Psoas muscle (tissue), 8 donors: ENCODE data around the gene RPRD1B. TPM values are rescaled to one million over a fixed set of nuclear protein-coding genes. Genes with fewer than 3 reads are reported as not detected.

Source experiments
- ATAC-seq, 4 donors: fragments of 200-7000 bp; cut with Tn5 transposase; one replicate each; pipeline ENCODE4 v1.9.1; 2020; ENCODE audit warnings: moderate library complexity in 3 of 4, mild to moderate bottlenecking in 2 of 4
- DNase-seq, 2 donors: peaks; one replicate each; pipeline ENCODE4 v3.0.0-alpha.2; 2020
- H3K27ac ChIP-seq: fragments of 200-600 bp; one replicate; pipeline ENCODE4 v1.8.0; 2022
- H3K27me3 ChIP-seq, 3 donors: fragments of 200-600 bp in 1 of 3; one replicate each; pipeline versions ENCODE4 v1.6.1 to v1.8.0; 2013 to 2022; ENCODE audit warnings: low read length in 2 of 3, mild to moderate bottlenecking in 2 of 3, moderate library complexity in 1 of 3; ENCODE audit not compliant: insufficient read depth in 3 of 3
- H3K36me3 ChIP-seq, 2 donors: fragments of 200-600 bp in 1 of 2; one replicate each; pipeline versions ENCODE4 v1.6.1 to v1.8.0; 2013 to 2022; ENCODE audit warnings: low read depth in 1 of 2, mild to moderate bottlenecking in 1 of 2, moderate library complexity in 1 of 2; ENCODE audit not compliant: insufficient read depth in 1 of 2
- H3K4me1 ChIP-seq: fragments of 200-600 bp; one replicate; pipeline ENCODE4 v1.8.0; 2022
- H3K4me3 ChIP-seq: fragments of 200-600 bp; one replicate; pipeline ENCODE4 v1.8.0; 2022; ENCODE audit warnings: mild to moderate bottlenecking
- H3K9me3 ChIP-seq: fragments of 200-600 bp; one replicate; pipeline ENCODE4 v1.8.0; 2022
- WGBS, 3 donors: extraction: QIAGEN DNeasy Blood & Tissue Kit; methylation state at CpG; one replicate each; pipeline versions ENCODE4 v1.1.6 to v1.1.7; 2013; 5-methylcytosine and 5-hydroxymethylcytosine counted together
- intact Hi-C, 2 donors: fragments of 100-400 bp; cut with DNase I; formaldehyde crosslinking; loops; one replicate each; pipeline versions ENCODE4 v1.11.0 to v1.14.2; 2022
- polyA plus RNA-seq, 3 donors: library from polyadenylated mRNA; stranded (reverse); fragments of 200-250 nt; gene quantifications; one replicate each; pipeline ENCODE4 v1.2.3, GENCODE V29; 2013
- total RNA-seq, 4 donors: library from RNA; stranded (reverse); fragmentation: NEBNext Ultra II Directional in 2 of 4; extraction: Animal tissue kit (Norgen Biotek cat#: 25700) in 2 of 4; gene quantifications; one replicate each; pipeline versions ENCODE4 v1.2.1 to v1.2.4, GENCODE V29; 2021 to 2023
- TF ChIP-seq, protein P1 (sequence below): fragments of 200-600 bp; IDR thresholded peaks from one replicate; pipeline ENCODE4 v1.8.0; 2022; ENCODE audit warnings: antibody characterized with exemption
- donor health status: healthy with polysubstance abuse.
- donor health status: DM: no; HTN: no; CAD: no; lungs with moderate emphysema.
- donor health status: Bipolar disorder and iron deficiency.
- donor health status: healthy.
- donor health status: DM: yes; HTN: yes; CAD: no.
- donor health status: DM: no; HTN: no; CAD: no.
- donor health status: DM: no; HTN: no; CAD: no.
- donor health status: DM: yes; HTN: yes; CAD: no.

RPRD1B gene
- total and polyA plus RNA-seq, 7 donors: 14.0 to 55.7 (median 32.7) TPM

- Histone ChIP-seq H3K27me3 (no peaks in the 10 kb centered on the region), H3K9me3 (no peaks in the 10 kb centered on the region), H3K36me3 (peaks cover 18 to 100% of the 10 kb centered on the region in 2 donors), H3K4me3 (no peak overlapping the region), H3K4me1 (peaks cover 9% of the 10 kb centered on the region), H3K27ac (no peak overlapping the region)
- TF ChIP-seq, protein P1, sequence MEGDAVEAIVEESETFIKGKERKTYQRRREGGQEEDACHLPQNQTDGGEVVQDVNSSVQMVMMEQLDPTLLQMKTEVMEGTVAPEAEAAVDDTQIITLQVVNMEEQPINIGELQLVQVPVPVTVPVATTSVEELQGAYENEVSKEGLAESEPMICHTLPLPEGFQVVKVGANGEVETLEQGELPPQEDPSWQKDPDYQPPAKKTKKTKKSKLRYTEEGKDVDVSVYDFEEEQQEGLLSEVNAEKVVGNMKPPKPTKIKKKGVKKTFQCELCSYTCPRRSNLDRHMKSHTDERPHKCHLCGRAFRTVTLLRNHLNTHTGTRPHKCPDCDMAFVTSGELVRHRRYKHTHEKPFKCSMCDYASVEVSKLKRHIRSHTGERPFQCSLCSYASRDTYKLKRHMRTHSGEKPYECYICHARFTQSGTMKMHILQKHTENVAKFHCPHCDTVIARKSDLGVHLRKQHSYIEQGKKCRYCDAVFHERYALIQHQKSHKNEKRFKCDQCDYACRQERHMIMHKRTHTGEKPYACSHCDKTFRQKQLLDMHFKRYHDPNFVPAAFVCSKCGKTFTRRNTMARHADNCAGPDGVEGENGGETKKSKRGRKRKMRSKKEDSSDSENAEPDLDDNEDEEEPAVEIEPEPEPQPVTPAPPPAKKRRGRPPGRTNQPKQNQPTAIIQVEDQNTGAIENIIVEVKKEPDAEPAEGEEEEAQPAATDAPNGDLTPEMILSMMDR: no peak
- 95 to 96% (median 95%) methylated on average over 13 of the region's 13 CpGs for WGBS, 3 donors
- intact Hi-C loops: no loop called here
- DNase-seq (no peak), ATAC-seq (no peak)
Observed at GRCh38 chr20:38000293-38000692, 33.3 kb upstream of the RPRD1B start.

DNA sequence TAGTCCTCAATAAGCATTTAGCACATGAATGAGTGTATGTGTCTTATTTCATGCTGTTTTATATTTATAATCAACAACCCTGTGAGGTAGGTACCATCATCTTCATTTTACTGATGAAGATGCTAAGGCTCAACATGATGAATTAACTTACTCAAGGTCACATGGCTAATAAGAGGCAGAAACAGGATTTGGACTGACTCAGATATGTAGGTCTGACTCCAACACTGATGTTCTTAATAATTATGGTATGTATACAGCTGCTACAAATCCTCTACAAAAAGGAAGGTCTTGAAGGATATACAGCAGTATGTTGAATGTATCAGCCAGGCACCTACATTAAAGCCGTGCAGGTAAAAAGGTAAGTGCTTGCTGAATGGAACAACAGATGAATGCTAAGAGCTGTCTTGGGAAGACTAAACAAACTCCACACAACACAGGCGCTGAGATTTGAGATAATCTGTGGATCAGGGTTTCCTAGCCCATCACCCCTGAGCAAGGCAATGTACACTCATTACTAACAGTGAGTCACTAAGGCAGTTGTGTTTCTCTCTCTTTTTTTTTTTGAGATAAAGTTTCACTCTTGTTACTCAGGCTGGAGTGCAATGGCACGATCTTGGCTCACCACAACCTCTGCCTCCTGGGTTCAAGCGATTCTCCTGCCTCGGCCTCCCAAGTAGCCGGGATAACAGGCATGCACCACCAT is 32.2 kb upstream of the RPRD1B start:
- 90 to 98% (median 94%) methylated on average over 6 of the region's 6 CpGs for WGBS, 3 donors

DNA sequence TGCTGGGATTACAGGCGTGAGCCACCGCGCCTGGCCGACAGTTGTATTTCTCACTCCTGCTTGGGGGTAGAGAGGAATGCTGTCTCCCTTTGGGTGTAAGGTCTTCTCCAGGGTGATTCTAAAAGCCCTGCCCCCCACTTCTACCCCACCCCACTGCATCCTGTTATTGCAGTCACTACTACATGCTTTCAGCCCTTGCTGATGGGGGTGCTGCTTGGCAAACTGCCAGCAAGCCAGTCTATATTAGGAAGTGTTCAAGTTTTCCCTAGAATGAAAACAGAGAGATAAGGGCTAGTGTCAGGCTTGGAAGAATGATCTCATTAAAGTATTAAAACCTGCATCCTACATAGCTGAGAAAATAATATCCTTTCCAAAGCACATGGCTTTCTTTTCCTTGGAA is 31.6 kb upstream of the RPRD1B start:
- WGBS, 3 donors: 95 to 100% (median 98%) methylated on average over 4 of the region's 4 CpGs
- H3K4me1 ChIP-seq: no peaks in the 10 kb centered on the region
- TF ChIP-seq, protein P1: no peak
- H3K4me3 ChIP-seq: no peak overlapping the region
- intact Hi-C loops: no loop called here
- H3K36me3 ChIP-seq: peaks cover 14 to 86% of the 10 kb centered on the region in 2 donors
- DNase-seq: no peak
- ATAC-seq: peak in 1 of 4 donors; percentile 24
- H3K9me3 ChIP-seq: no peaks in the 10 kb centered on the region
- H3K27me3 ChIP-seq: no peaks in the 10 kb centered on the region
- no peak overlapping the region for H3K27ac ChIP-seq

More for the DNA sequence above, 32.2 kb upstream of the RPRD1B start:
- Histone ChIP-seq H3K36me3 (peaks cover 18 to 92% of the 10 kb centered on the region in 2 donors), H3K27me3 (no peaks in the 10 kb centered on the region), H3K4me1 (peaks cover under 1% of the 10 kb centered on the region), H3K9me3 (no peaks in the 10 kb centered on the region), H3K27ac (no peak overlapping the region), H3K4me3 (no peak overlapping the region)
- ATAC-seq: peak in 1 of 4 donors; percentile 32
- no peak for DNase-seq
- TF ChIP-seq, protein P1: no peak
- intact Hi-C loops: no loop called here

DNA sequence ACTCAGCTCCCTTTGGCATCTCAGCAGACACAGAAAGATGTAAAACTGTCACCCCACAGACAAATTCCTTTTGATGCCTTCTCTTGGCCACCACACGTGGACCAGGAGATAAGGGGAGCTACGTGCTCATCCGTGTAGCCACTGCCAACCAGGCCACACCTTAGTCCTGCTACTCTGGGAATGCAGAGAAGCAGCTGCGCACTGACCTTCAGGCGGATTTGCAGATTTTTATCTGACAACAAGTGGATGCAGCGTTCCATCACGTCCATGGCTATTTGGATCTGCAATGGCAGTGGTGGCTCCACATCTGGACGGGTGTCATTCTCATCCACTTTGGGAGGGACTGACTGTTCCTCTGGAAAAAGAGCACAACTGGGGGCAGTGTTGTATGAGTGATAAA is 31.1 kb upstream of the RPRD1B start:
- WGBS, 3 donors: 88 to 92% (median 89%) methylated on average over 8 of the region's 8 CpGs
- no peak overlapping the region for H3K27ac ChIP-seq
- H3K9me3 ChIP-seq: no peaks in the 10 kb centered on the region
- no peak overlapping the region for H3K4me3 ChIP-seq
- H3K36me3 ChIP-seq: peaks cover 14 to 82% of the 10 kb centered on the region in 2 donors
- H3K27me3 ChIP-seq: no peaks in the 10 kb centered on the region
- TF ChIP-seq, protein P1: no peak
- H3K4me1 ChIP-seq: no peaks in the 10 kb centered on the region
- intact Hi-C loops: no loop called here
- DNase-seq (no peak), ATAC-seq (no peak)

DNA sequence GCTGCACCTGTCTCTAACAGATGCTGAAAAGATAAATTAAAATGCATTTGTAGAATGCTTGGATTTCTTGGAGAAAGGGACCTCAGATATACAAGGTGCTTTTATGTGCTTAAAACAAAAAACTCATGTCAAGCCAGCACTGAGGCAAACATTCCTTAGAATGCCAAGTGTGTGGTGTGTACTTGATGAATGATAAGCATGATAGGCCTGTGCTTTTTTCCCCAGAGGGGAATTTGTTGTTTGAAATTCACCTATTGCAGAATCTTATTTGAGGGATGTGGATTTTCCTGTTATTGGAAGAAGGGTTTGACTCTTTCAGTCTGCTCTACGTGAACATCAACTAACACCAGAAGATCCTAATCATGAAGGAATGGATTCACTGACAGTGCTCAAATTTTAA is 29.1 kb upstream of the RPRD1B start:
- no peak for ATAC-seq
- Histone ChIP-seq H3K4me1 (no peaks in the 10 kb centered on the region), H3K36me3 (peaks cover 5 to 62% of the 10 kb centered on the region in 2 donors), H3K9me3 (no peaks in the 10 kb centered on the region), H3K27ac (no peak overlapping the region), H3K27me3 (no peaks in the 10 kb centered on the region), H3K4me3 (no peak overlapping the region)
- 92 to 96% (median 93%) methylated on average over 1 of the region's 1 CpG for WGBS, 3 donors
- no peak for DNase-seq
- intact Hi-C loops: no loop called here
- TF ChIP-seq, protein P1: no peak
